Esophagus squamous epithelium (tissue), 5 donors: ENCODE results near the gene TFF3. TPM values are rescaled to one million over a fixed set of nuclear protein-coding genes. Genes with fewer than 3 reads are reported as not detected.

Experiments used
- DNase-seq: peaks from one replicate; lab custom pipeline; 2025; lab: John Stamatoyannopoulos, UW
- H3K27ac ChIP-seq, 4 donors: fragments of 200-600 bp; sonication (generic); one replicate each; pipeline ENCODE4 v1.5.1; 2016 to 2019; ENCODE audit warnings: mild to moderate bottlenecking in 1 of 4
- H3K27me3 ChIP-seq, 4 donors: fragments of 200-600 bp; sonication (generic); 1 replicate in 3 of 4; 2 replicates in 1 of 4; pipeline versions ENCODE4 v1.5.1 to v1.6.0; 2017 to 2021; ENCODE audit warnings: antibody characterized with exemption in 1 of 4
- H3K36me3 ChIP-seq, 3 donors: fragments of 200-600 bp; sonication (generic); one replicate each; pipeline ENCODE4 v1.5.1; 2016 to 2019
- H3K4me1 ChIP-seq, 3 donors: fragments of 200-600 bp; sonication (generic); one replicate each; pipeline ENCODE4 v1.5.1; 2017 to 2019
- H3K4me3 ChIP-seq, 4 donors: fragments of 200-600 bp; sonication (generic); 1 replicate in 3 of 4; 2 replicates in 1 of 4; pipeline ENCODE4 v1.5.1; 2016 to 2019; ENCODE audit warnings: mild to moderate bottlenecking in 2 of 4, moderate library complexity in 1 of 4
- H3K9me3 ChIP-seq, 3 donors: fragments of 200-600 bp; sonication (generic); one replicate each; pipeline ENCODE4 v1.5.1; 2016 to 2019
- CTCF ChIP-seq, 6 experiments: fragments of 450-650 bp in 4 of 6; fragments of 200-600 bp in 2 of 6; sonication (generic) in 2 of 6; IDR thresholded peaks; one replicate each; pipeline ENCODE4 v1.5.1; 2016 to 2019; ENCODE audit warnings: antibody characterized with exemption in 6 of 6, mild to moderate bottlenecking in 4 of 6, moderate library complexity in 4 of 6
- POLR2A ChIP-seq, 4 donors: fragments of 450-650 bp; IDR thresholded peaks; one replicate each; pipeline ENCODE4 v1.6.1; 2017; ENCODE audit warnings: antibody characterized with exemption in 4 of 4, mild to moderate bottlenecking in 4 of 4, moderate library complexity in 3 of 4
- WGBS, 2 donors: methylation state at CpG; one replicate each; pipeline ENCODE4 v1.1.5; 2018; 5-methylcytosine and 5-hydroxymethylcytosine counted together
- intact Hi-C: fragments of 100-400 bp; cut with DNase I; formaldehyde crosslinking; loops from one replicate; pipeline ENCODE4 v1.15.0; 2022
- total RNA-seq, 4 donors: library from RNA; depleted of rRNA; stranded (reverse); fragments of >200 nt; gene quantifications; one replicate each; pipeline ENCODE4 v1.1.0, GENCODE V29; 2016
- donor health status: DM: yes; HTN: yes; CAD: no.

TFF3 gene
- 10 to 100 TPM in 1 of 4 donors, 1 to 10 TPM in 2, not detected in 1; 1.4 to 15.1 (median 7.2) TPM for total RNA-seq

GRCh38 chr21:42315296-42315891 is at the start of gene TFF3:
Gene TFF3, minus strand, starts transcription at chr21:42315409. Its CDS starts 35 bp downstream, at chr21:42315374.
- Histone ChIP-seq H3K4me3 (peak within 1 kb of the TSS in 1 of 4 donors; percentile 21), H3K9me3 (no peaks in the 10 kb centered on the region), H3K4me1 (peaks cover 0 to 8% (median 0%) of the 10 kb centered on the region in 3 donors), H3K27ac (no peak within 1 kb of the TSS), H3K36me3 (no peaks in the 10 kb centered on the region), H3K27me3 (peaks cover 0 to 27% (median 0%) of the 10 kb centered on the region in 4 donors)
- intact Hi-C loops, result no loop called here
- WGBS, 2 donors, result 45 to 46% methylated on average over 6 to 8 of the region's 15 CpGs
- TF ChIP-seq POLR2A (IDR thresholded peaks at IDR 0.05) (no peak), CTCF (IDR thresholded peaks at IDR 0.05) (no peak)
- no peak for DNase-seq

DNA sequence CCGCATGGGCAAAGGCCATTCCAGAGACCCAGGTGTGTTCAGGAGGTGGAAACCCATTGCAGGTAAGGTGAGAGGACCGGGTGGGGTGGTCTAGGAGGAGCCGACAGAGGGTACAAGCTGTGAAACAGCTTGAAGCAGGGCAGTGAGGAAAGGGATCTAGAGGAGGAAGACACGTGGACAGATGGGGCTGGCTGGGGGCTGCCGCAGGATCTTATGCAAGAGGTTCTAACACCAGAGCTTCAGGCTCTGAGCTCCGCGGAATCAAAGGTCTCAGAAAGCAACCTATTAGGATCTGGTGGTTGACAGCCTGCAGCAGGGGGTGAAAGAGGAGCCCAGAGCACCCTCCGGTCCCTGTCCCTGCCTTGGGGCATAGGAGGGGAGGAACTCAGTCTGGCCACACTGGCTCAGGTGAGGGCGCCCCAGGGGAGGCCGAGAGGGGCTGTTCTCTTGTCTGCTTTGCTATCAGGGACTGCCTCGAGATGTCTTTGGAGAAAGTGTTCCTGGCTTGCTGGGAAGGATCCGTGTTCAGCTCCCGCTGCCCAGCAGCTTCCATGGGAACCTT is 49.2 kb upstream of the TFF3 start:
- Histone ChIP-seq H3K4me3 (no peak overlapping the region), H3K36me3 (no peaks in the 10 kb centered on the region), H3K27me3 (peaks cover 0 to 49% (median 0%) of the 10 kb centered on the region in 4 donors), H3K27ac (no peak overlapping the region), H3K9me3 (peaks cover 0 to 7% (median 5%) of the 10 kb centered on the region in 3 donors), H3K4me1 (peaks cover 0 to 21% (median 0%) of the 10 kb centered on the region in 3 donors)
- 69 to 71% methylated on average over 8 to 11 of the region's 13 CpGs for WGBS, 2 donors
- no peak for DNase-seq
- TF ChIP-seq CTCF (IDR thresholded peaks at IDR 0.05) (no peak), POLR2A (IDR thresholded peaks at IDR 0.05) (no peak)
- intact Hi-C loops, result no loop called here

- no peak for DNase-seq
- H3K27me3 ChIP-seq, result peaks cover 0 to 56% (median 0%) of the 10 kb centered on the region in 4 donors
- H3K4me3 ChIP-seq, result no peak overlapping the region
- peaks cover 0 to 18% (median 0%) of the 10 kb centered on the region in 3 donors for H3K4me1 ChIP-seq
- H3K9me3 ChIP-seq, result peaks cover 0 to 7% (median 5%) of the 10 kb centered on the region in 3 donors
- H3K36me3 ChIP-seq, result no peaks in the 10 kb centered on the region
- no peak overlapping the region for H3K27ac ChIP-seq
- TF ChIP-seq CTCF (IDR thresholded peaks at IDR 0.05) (no peak), POLR2A (IDR thresholded peaks at IDR 0.05) (no peak)
- intact Hi-C loops, result no loop called here
- 58% methylated on average over 5 to 8 of the region's 8 CpGs for WGBS, 2 donors
These were observed 48.1 kb upstream of the TFF3 start for GRCh38 chr21:42363312-42363711.

DNA sequence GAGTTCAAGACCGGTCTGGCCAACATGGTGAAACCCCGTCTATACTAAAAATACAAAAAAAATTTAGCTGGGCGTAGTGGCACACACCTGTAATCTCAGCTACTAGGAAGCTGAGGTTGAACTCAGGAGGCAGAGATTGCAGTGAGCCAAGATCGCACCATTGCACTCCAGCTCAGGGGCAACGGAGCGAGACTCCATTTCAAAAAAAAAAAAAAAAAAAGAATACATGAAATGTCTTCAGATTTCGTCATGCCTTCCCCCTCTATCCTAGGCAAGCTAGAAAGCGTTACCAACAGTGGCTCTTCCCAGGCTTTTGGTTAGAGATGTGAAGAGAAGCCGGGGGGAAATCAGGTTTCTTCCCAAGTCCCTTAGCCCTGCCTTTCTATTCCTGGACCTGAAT is 47.5 kb upstream of the TFF3 start:
- Histone ChIP-seq H3K36me3 (no peaks in the 10 kb centered on the region), H3K27me3 (peaks cover 0 to 61% (median 0%) of the 10 kb centered on the region in 4 donors), H3K4me3 (no peak overlapping the region), H3K4me1 (peaks cover 0 to 12% (median 0%) of the 10 kb centered on the region in 3 donors), H3K27ac (no peak overlapping the region), H3K9me3 (peaks cover 0 to 8% (median 5%) of the 10 kb centered on the region in 3 donors)
- intact Hi-C loops, result no loop called here
- no peak for TF ChIP-seq CTCF (IDR thresholded peaks at IDR 0.05)
- no peak for TF ChIP-seq POLR2A (IDR thresholded peaks at IDR 0.05)
- no peak for DNase-seq
- WGBS, 2 donors, result 61 to 62% methylated on average over 9 of the region's 9 CpGs

DNA sequence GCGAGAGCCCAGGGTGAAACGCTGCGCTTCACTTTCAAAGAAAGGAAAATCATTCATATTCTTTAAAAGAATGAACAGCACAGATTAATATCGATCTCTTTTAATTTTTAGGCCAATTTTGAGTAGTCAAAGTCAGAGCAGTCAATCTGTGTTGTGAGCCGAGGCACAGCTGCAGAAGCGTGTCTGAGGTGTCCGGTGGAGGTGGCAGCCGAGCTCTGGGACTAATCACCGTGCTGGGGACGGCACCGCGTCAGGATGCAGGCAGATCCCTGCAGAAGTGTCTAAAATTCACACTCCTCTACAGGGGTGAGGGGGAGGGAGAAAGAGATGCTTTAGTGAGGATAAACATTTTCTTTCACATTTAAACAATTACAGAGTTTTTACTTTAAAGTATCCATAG is 47.0 kb upstream of the TFF3 start:
- intact Hi-C loops, result no loop called here
- TF ChIP-seq CTCF (IDR thresholded peaks at IDR 0.05) (no peak), POLR2A (IDR thresholded peaks at IDR 0.05) (no peak)
- DNase-seq, result no peak
- 73 to 76% methylated on average over 11 of the region's 12 CpGs for WGBS, 2 donors
- Histone ChIP-seq H3K4me1 (peaks cover 0 to 7% (median 0%) of the 10 kb centered on the region in 3 donors), H3K36me3 (no peaks in the 10 kb centered on the region), H3K9me3 (peaks cover 0 to 13% (median 5%) of the 10 kb centered on the region in 3 donors), H3K4me3 (no peak overlapping the region), H3K27me3 (peaks cover 0 to 61% (median 0%) of the 10 kb centered on the region in 4 donors), H3K27ac (no peak overlapping the region)
